Panc1 (cell line): Measurements from ENCODE around the gene CEP192. TPM values are rescaled to one million over a fixed set of nuclear protein-coding genes. Genes with fewer than 3 reads are reported as not detected.
A peak's percentile ranks its signal among the peaks of the same experiment; 100 is the strongest.

Experiments
- ATAC-seq: fragments of 200-7000 bp; cut with Tn5 transposase; 2 replicates; pipeline ENCODE4 v1.9.1; 2020; ENCODE audit warnings: mild to moderate bottlenecking, moderate library complexity
- BruUV-seq: library from RNA; stranded (reverse); fragments of 400-500 nt; replicated peaks from 2 replicates; lab custom pipeline; 2021; lab: Mats Ljungman, UMichigan
- CTCF ChIA-PET: fragments of 300-600 bp; sonication (Branson Sonifier 250); formaldehyde crosslinking; loops from one replicate; lab custom pipeline; 2022; ENCODE audit warnings: antibody characterized with exemption; lab: Charles Lee
- POLR2A ChIA-PET: fragments of 300-600 bp; sonication (Branson Sonifier 250); formaldehyde crosslinking; loops from one replicate; lab custom pipeline; 2022; ENCODE audit warnings: antibody characterized with exemption; lab: Charles Lee
- DNase-seq: peaks from one replicate; pipeline ENCODE4 v3.0.0-alpha.2; 2010; ENCODE audit warnings: low read depth, low spot score
- H3K27ac ChIP-seq: 2 replicates; pipeline ENCODE4 v1.5.1; 2011; ENCODE audit warnings: mild to moderate bottlenecking, low read length, inconsistent platforms
- H3K27me3 ChIP-seq: fragments of 200-500 bp; sonication (Bioruptor generic); 2 replicates; pipeline ENCODE4 v1.6.0; 2014; ENCODE audit warnings: low read length, inconsistent platforms; ENCODE audit not compliant: control insufficient read depth, insufficient read depth
- H3K36me3 ChIP-seq: fragments of 200-500 bp; sonication (Bioruptor generic); 2 replicates; pipeline ENCODE4 v1.5.1; 2014; ENCODE audit warnings: inconsistent platforms, mild to moderate bottlenecking, low read length, moderate library complexity; ENCODE audit not compliant: control insufficient read depth, insufficient read depth
- H3K4me1 ChIP-seq: 2 replicates; pipeline ENCODE4 v1.5.1; 2011; ENCODE audit warnings: inconsistent platforms, mild to moderate bottlenecking, low read length, moderate library complexity; ENCODE audit not compliant: control insufficient read depth, insufficient read depth
- H3K4me3 ChIP-seq, 2 experiments: 2 replicates each; pipeline ENCODE4 v1.5.1; 2011 to 2012; ENCODE audit warnings: low read depth in 2 of 2, low read length in 2 of 2, mild to moderate bottlenecking in 2 of 2, inconsistent platforms in 1 of 2, moderate library complexity in 1 of 2
- H3K9me3 ChIP-seq: fragments of 200-500 bp; sonication (Bioruptor generic); 2 replicates; pipeline ENCODE4 v1.5.1; 2014; ENCODE audit warnings: low read depth, mild to moderate bottlenecking, inconsistent platforms, low read length, moderate library complexity; ENCODE audit not compliant: control insufficient read depth, insufficient read depth
- CTCF ChIP-seq: fragments of 450-650 bp; IDR thresholded peaks from 2 replicates; pipeline ENCODE4 v1.5.1; 2017; ENCODE audit warnings: mild to moderate bottlenecking
- POLR2AphosphoS5 ChIP-seq: IDR thresholded peaks from 2 replicates; pipeline ENCODE4 v1.6.1; 2012; ENCODE audit warnings: mild to moderate bottlenecking, low read depth, low read length, moderate library complexity
- REST ChIP-seq, 2 experiments: IDR thresholded peaks; 2 replicates each; pipeline ENCODE4 v1.6.1; 2011 to 2012; ENCODE audit warnings: low read depth in 2 of 2, control low read depth in 1 of 2, low read length in 1 of 2, mild to moderate bottlenecking in 1 of 2, moderate library complexity in 1 of 2; ENCODE audit not compliant: insufficient read depth in 1 of 2
- SIN3A ChIP-seq: IDR thresholded peaks from 2 replicates; pipeline ENCODE4 v1.6.1; 2012; ENCODE audit warnings: low read depth, mild to moderate bottlenecking, low read length, moderate library complexity, borderline replicate concordance; ENCODE audit not compliant: insufficient read depth
- TCF7L2 ChIP-seq: IDR thresholded peaks from 2 replicates; pipeline ENCODE4 v1.6.1; 2011; ENCODE audit warnings: mild to moderate bottlenecking, low read depth, low read length, inconsistent platforms
- in situ Hi-C: cut with HindIII; loops from 2 replicates; pipeline ENCODE4 v1.10.0; 2016; ENCODE audit warnings: low sequenced_read_pairs, low pct_unique_long_range_greater_than_20kb
- intact Hi-C: fragments of 100-400 bp; cut with micrococcal nuclease; formaldehyde crosslinking; loops from one replicate; pipeline ENCODE4 v1.10.0; 2022; ENCODE audit not compliant: unreplicated experiment
- total RNA-seq: library from RNA; stranded (reverse); gene quantifications from one replicate; pipeline ENCODE4 v1.2.1, GENCODE V29; 2021; ENCODE audit not compliant: unreplicated experiment

CEP192 gene
- total RNA-seq, 1 experiment from 2014 or later = 27.2 TPM

DNA sequence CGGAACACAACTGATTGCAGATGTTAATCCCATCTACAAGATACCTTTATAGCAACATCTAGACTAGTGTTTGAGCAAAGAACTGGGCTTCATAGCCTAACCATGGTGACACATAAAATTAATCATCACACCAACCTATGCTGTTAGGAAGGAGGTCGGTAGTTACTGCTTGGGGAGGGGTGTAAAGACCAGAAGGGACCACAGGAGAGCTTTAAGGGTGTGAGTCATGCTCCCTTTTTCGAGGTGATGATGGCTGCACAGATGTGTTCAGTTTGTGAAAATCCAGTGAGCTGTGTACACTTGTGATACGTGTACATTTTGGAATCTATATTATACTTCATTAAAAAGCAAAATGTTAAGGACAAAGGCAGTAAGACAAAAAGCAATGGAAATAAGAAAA lies 47.9 kb upstream of the CEP192 start:
- ChIA-PET CTCF (no interaction called here), POLR2A (no interaction called here)
- no peaks in the 10 kb centered on the region; the same call in 1 of the 2 replicates for H3K36me3 ChIP-seq
- in situ Hi-C loops (no loop called here), intact Hi-C loops (no loop called here)
- H3K4me3 ChIP-seq = no peak overlapping the region
- H3K9me3 ChIP-seq = no peaks in the 10 kb centered on the region
- peaks cover 17% of the 10 kb centered on the region for H3K4me1 ChIP-seq
- ATAC-seq (no peak), DNase-seq (no peak)
- TF ChIP-seq POLR2AphosphoS5 = no peak
- TF ChIP-seq CTCF = no peak
- no peak for TF ChIP-seq REST (IDR thresholded peaks at IDR 0.05; ENCODE audit: insufficient read depth in 1 of 2, low read depth in 2 of 2, low read length in 1 of 2)
- no peak for TF ChIP-seq TCF7L2
- TF ChIP-seq SIN3A = no peak
- no peaks in the 10 kb centered on the region for H3K27me3 ChIP-seq
- BruUV-seq = no TSS peak
- no peak overlapping the region for H3K27ac ChIP-seq

GRCh38 chr18:12944709-12945108 lies 46.5 kb upstream of the CEP192 start:
- intact Hi-C loops = no loop called here
- Histone ChIP-seq H3K27ac (peak overlapping the region; percentile 13), H3K9me3 (no peaks in the 10 kb centered on the region), H3K36me3 (no peaks in the 10 kb centered on the region; the same call in 1 of the 2 replicates), H3K27me3 (no peaks in the 10 kb centered on the region), H3K4me1 (peaks cover 17% of the 10 kb centered on the region), H3K4me3 (no peak overlapping the region)
- no peak for TF ChIP-seq TCF7L2
- no peak for TF ChIP-seq SIN3A
- no peak for TF ChIP-seq REST (IDR thresholded peaks at IDR 0.05; ENCODE audit: insufficient read depth in 1 of 2, low read depth in 2 of 2, low read length in 1 of 2)
- no peak for TF ChIP-seq CTCF
- no peak for TF ChIP-seq POLR2AphosphoS5
- in situ Hi-C loops = no loop called here
- DNase-seq = no peak
- no peak for ATAC-seq
- POLR2A ChIA-PET = interaction anchor here (0.7 kb wide), 1 partner anchor 61 kb away, joined by 4 read pairs; the partner anchor contains the start of gene PTPN2
- no TSS peak for BruUV-seq
- CTCF ChIA-PET = no interaction called here
